ENCODE results near the gene NEK9. TPM values are rescaled to one million over a fixed set of nuclear protein-coding genes. Genes with fewer than 3 reads are reported as not detected.
A peak's percentile ranks its signal among the peaks of the same experiment; 100 is the strongest.
"Not testable (repeated sequence)": the region's sequence is repeated elsewhere in the genome, so short reads cannot be mapped to it uniquely, and the experiment has no call there.

The NEK9 gene
- total RNA-seq, 2 experiments from 2014 or later, result 95.2 to 104 TPM

GRCh38 chr14:75158843-75159614 is 32.2 kb upstream of the NEK9 start:
- Mint-ChIP-seq H3K36me3 (peaks cover 10% of the 10 kb centered on the region), H3K4me3 (no peak overlapping the region), H3K4me1 (peaks cover 45% of the 10 kb centered on the region), H3K9me3 (no peaks in the 10 kb centered on the region), H3K27ac (no peak overlapping the region), H3K27me3 (no peaks in the 10 kb centered on the region)
- DNase-seq (no peak), ATAC-seq (ENCODE audit: low read depth) (no peak)
- POLR2A ChIA-PET, result no interaction called here

- ATAC-seq (ENCODE audit: low read depth) (peak; percentile 94), DNase-seq (no peak)
- H3K36me3 Mint-ChIP-seq, result peaks cover 16% of the 10 kb centered on the region
- H3K9me3 Mint-ChIP-seq, result no peaks in the 10 kb centered on the region
- no peak overlapping the region for H3K27ac Mint-ChIP-seq
- POLR2A ChIA-PET, result interaction anchor here (0.9 to 1.1 kb wide), 3 partner anchors 12 to 60 kb away, joined by 3 to 6 read pairs (median 3); no protein-coding TSS in a partner anchor
- no peaks in the 10 kb centered on the region for H3K27me3 Mint-ChIP-seq
- peaks cover 45% of the 10 kb centered on the region for H3K4me1 Mint-ChIP-seq
- peak overlapping the region; percentile 25 for H3K4me3 Mint-ChIP-seq
These were observed 30.1 kb upstream of the NEK9 start for GRCh38 chr14:75156901-75157300.

GRCh38 chr14:75156111-75156510 is 29.3 kb upstream of the NEK9 start:
- Mint-ChIP-seq H3K36me3 (peaks cover 21% of the 10 kb centered on the region), H3K4me1 (peaks cover 47% of the 10 kb centered on the region), H3K4me3 (no peak overlapping the region), H3K27me3 (no peaks in the 10 kb centered on the region), H3K27ac (no peak overlapping the region), H3K9me3 (no peaks in the 10 kb centered on the region)
- POLR2A ChIA-PET, result interaction anchor here (0.9 to 1.1 kb wide), 2 partner anchors 20 to 61 kb away, joined by 3 read pairs; partner anchors contain the start of gene TMED10
- ATAC-seq (ENCODE audit: low read depth) (no peak), DNase-seq (no peak)

- no peaks in the 10 kb centered on the region for H3K27me3 Mint-ChIP-seq
- DNase-seq, result no peak
- no peak overlapping the region for H3K27ac Mint-ChIP-seq
- H3K4me1 Mint-ChIP-seq, result peaks cover 40% of the 10 kb centered on the region
- ATAC-seq (ENCODE audit: low read depth), result peak; percentile 23
- peaks cover 22% of the 10 kb centered on the region for H3K36me3 Mint-ChIP-seq
- no peak overlapping the region for H3K4me3 Mint-ChIP-seq
- POLR2A ChIA-PET, result interaction anchor here (1.1 to 1.6 kb wide), 2 partner anchors 21 to 29 kb away, joined by 3 read pairs; partner anchors contain the start of genes NEK9 and TMED10
- H3K9me3 Mint-ChIP-seq, result no peaks in the 10 kb centered on the region
These were observed 28.3 kb upstream of the NEK9 start for GRCh38 chr14:75155169-75155568.

- Mint-ChIP-seq H3K27me3 (no peaks in the 10 kb centered on the region), H3K27ac (no peak overlapping the region), H3K36me3 (peaks cover 30% of the 10 kb centered on the region), H3K9me3 (no peaks in the 10 kb centered on the region), H3K4me1 (peaks cover 30% of the 10 kb centered on the region), H3K4me3 (no peak overlapping the region)
- ATAC-seq (ENCODE audit: low read depth) (no peak), DNase-seq (no peak)
- POLR2A ChIA-PET, result interaction anchor here (1.1 to 1.6 kb wide), 2 partner anchors 27 to 126 kb away, joined by 3 to 5 read pairs; partner anchors contain the start of gene NEK9
These were observed 26.4 kb upstream of the NEK9 start for GRCh38 chr14:75153295-75153694.

- no peak overlapping the region for H3K4me3 Mint-ChIP-seq
- peaks cover 32% of the 10 kb centered on the region for H3K4me1 Mint-ChIP-seq
- H3K27me3 Mint-ChIP-seq, result no peaks in the 10 kb centered on the region
- no peaks in the 10 kb centered on the region for H3K9me3 Mint-ChIP-seq
- no peak overlapping the region for H3K27ac Mint-ChIP-seq
- H3K36me3 Mint-ChIP-seq, result peaks cover 34% of the 10 kb centered on the region
- no peak for ATAC-seq (ENCODE audit: low read depth)
- no peak for DNase-seq
- POLR2A ChIA-PET, result no interaction called here
These were observed 25.0 kb upstream of the NEK9 start for GRCh38 chr14:75151851-75152250.

GRCh38 chr14:75150637-75151036 is 23.8 kb upstream of the NEK9 start:
- DNase-seq, POLR2A ChIA-PET: not testable (repeated sequence)
- peaks cover 35% of the 10 kb centered on the region for H3K4me1 Mint-ChIP-seq

GRCh38 chr14:75150150-75150549 is 23.3 kb upstream of the NEK9 start:
- ATAC-seq (ENCODE audit: low read depth), result no peak
- no peak overlapping the region for H3K27ac Mint-ChIP-seq
- POLR2A ChIA-PET, result no interaction called here

More at GRCh38 chr14:75150637-75151036, 23.8 kb upstream of the NEK9 start:
- not testable (repeated sequence) for H3K9me3 Mint-ChIP-seq; H3K27ac Mint-ChIP-seq; H3K4me3 Mint-ChIP-seq; H3K27me3 Mint-ChIP-seq; ATAC-seq (ENCODE audit: low read depth)
- peaks cover 41% of the 10 kb centered on the region for H3K36me3 Mint-ChIP-seq

GRCh38 chr14:75147423-75148071 is 20.7 kb upstream of the NEK9 start:
- Mint-ChIP-seq H3K36me3 (peaks cover 53% of the 10 kb centered on the region), H3K4me3 (no peak overlapping the region), H3K4me1 (peaks cover 44% of the 10 kb centered on the region), H3K27me3 (no peaks in the 10 kb centered on the region), H3K27ac (no peak overlapping the region), H3K9me3 (no peaks in the 10 kb centered on the region)
- DNase-seq (no peak), ATAC-seq (ENCODE audit: low read depth) (peak; percentile 60)
- POLR2A ChIA-PET, result interaction anchor here (0.6 kb wide), 1 partner anchor 154 kb away, joined by 3 read pairs; no protein-coding TSS in a partner anchor

More at GRCh38 chr14:75150150-75150549, 23.3 kb upstream of the NEK9 start:
- H3K27me3 Mint-ChIP-seq, result no peaks in the 10 kb centered on the region
- no peak overlapping the region for H3K4me3 Mint-ChIP-seq
- peaks cover 39% of the 10 kb centered on the region for H3K36me3 Mint-ChIP-seq
- H3K4me1 Mint-ChIP-seq, result peaks cover 35% of the 10 kb centered on the region
- DNase-seq, result no peak
- no peaks in the 10 kb centered on the region for H3K9me3 Mint-ChIP-seq

- Mint-ChIP-seq H3K36me3 (peaks cover 43% of the 10 kb centered on the region), H3K9me3 (no peaks in the 10 kb centered on the region), H3K4me1 (peaks cover 48% of the 10 kb centered on the region), H3K27ac (peak overlapping the region; percentile 66), H3K27me3 (no peaks in the 10 kb centered on the region), H3K4me3 (peak overlapping the region; percentile 41)
- POLR2A ChIA-PET, result interaction anchor here (0.7 to 0.9 kb wide), 2 partner anchors 12 to 114 kb away, joined by 3 to 4 read pairs; no protein-coding TSS in a partner anchor
- DNase-seq, result no peak
- ATAC-seq (ENCODE audit: low read depth), result peak; percentile 65
These were observed 18.1 kb upstream of the NEK9 start for GRCh38 chr14:75144944-75145343.

GRCh38 chr14:75143761-75144527 is 17.1 kb upstream of the NEK9 start:
- Mint-ChIP-seq H3K36me3 (peaks cover 38% of the 10 kb centered on the region), H3K4me1 (peaks cover 56% of the 10 kb centered on the region), H3K27ac (no peak overlapping the region), H3K4me3 (peak overlapping the region; percentile 29), H3K27me3 (no peaks in the 10 kb centered on the region), H3K9me3 (no peaks in the 10 kb centered on the region)
- no peak for ATAC-seq (ENCODE audit: low read depth)
- POLR2A ChIA-PET, result interaction anchor here (1.8 kb wide), 1 partner anchor 32 kb away, joined by 9 read pairs; no protein-coding TSS in a partner anchor
- DNase-seq, result no peak

GRCh38 chr14:75142494-75142893 is 15.6 kb upstream of the NEK9 start:
- no peaks in the 10 kb centered on the region for H3K27me3 Mint-ChIP-seq
- POLR2A ChIA-PET, result interaction anchor here (1.8 kb wide), 1 partner anchor 33 kb away, joined by 9 read pairs; no protein-coding TSS in a partner anchor
- no peak overlapping the region for H3K27ac Mint-ChIP-seq
- H3K4me1 Mint-ChIP-seq, result peaks cover 56% of the 10 kb centered on the region
- DNase-seq (no peak), ATAC-seq (ENCODE audit: low read depth) (no peak)
- H3K36me3 Mint-ChIP-seq, result peaks cover 35% of the 10 kb centered on the region
- no peaks in the 10 kb centered on the region for H3K9me3 Mint-ChIP-seq
- no peak overlapping the region for H3K4me3 Mint-ChIP-seq

GRCh38 chr14:75141967-75142366 is 15.1 kb upstream of the NEK9 start:
- Mint-ChIP-seq H3K9me3 (no peaks in the 10 kb centered on the region), H3K27me3 (no peaks in the 10 kb centered on the region), H3K4me3 (peak overlapping the region; percentile 9), H3K4me1 (peaks cover 53% of the 10 kb centered on the region), H3K36me3 (peaks cover 31% of the 10 kb centered on the region), H3K27ac (peak overlapping the region; percentile 50)
- POLR2A ChIA-PET, result interaction anchor here (1.0 kb wide), 1 partner anchor 153 kb away, joined by 3 read pairs; no protein-coding TSS in a partner anchor
- ATAC-seq (ENCODE audit: low read depth) (peak; percentile 45), DNase-seq (no peak)
